ENCODE results near the gene COL23A1.

Gene COL23A1

GRCh38 chr5:178330791-178331404 is 259.3 kb downstream of the COL23A1 start:
- Histone ChIP-seq H3K79me2 (ENCODE audit: low read length) (no peaks in the 10 kb centered on the region), H3K4me3 (ENCODE audit: low read length) (no peak overlapping the region), H3K4me1 (ENCODE audit: low read length) (no peaks in the 10 kb centered on the region), H2AFZ (ENCODE audit: low read depth, low read length) (no peak overlapping the region), H3K9ac (ENCODE audit: low read length) (no peak overlapping the region), H3K36me3 (replicated peaks; ENCODE audit: low read depth, low read length) (no peaks in the 10 kb centered on the region), H3K27me3 (ENCODE audit: low read depth, low read length) (no peaks in the 10 kb centered on the region), H3K9me3 (ENCODE audit: insufficient read depth, low read length) (no peaks in the 10 kb centered on the region), H3K27ac (ENCODE audit: low read length) (no peak overlapping the region), H4K20me1 (ENCODE audit: insufficient read depth, low read length) (no peaks in the 10 kb centered on the region), H3K4me2 (ENCODE audit: low read length) (no peak overlapping the region)
- TF ChIP-seq CTCF (IDR thresholded peaks at IDR 0.05; ENCODE audit: low read depth, low read length): no peak
- no peak for TF ChIP-seq EZH2phosphoT487 (IDR thresholded peaks at IDR 0.05; ENCODE audit: low read depth)

GRCh38 chr5:178328826-178329730 is 261.1 kb downstream of the COL23A1 start:
- H3K36me3 ChIP-seq (replicated peaks; ENCODE audit: low read depth, low read length): no peaks in the 10 kb centered on the region
- no peaks in the 10 kb centered on the region for H3K27me3 ChIP-seq (ENCODE audit: low read depth, low read length)
- no peaks in the 10 kb centered on the region for H3K4me1 ChIP-seq (ENCODE audit: low read length)
- no peak overlapping the region for H3K4me3 ChIP-seq (ENCODE audit: low read length)
- no peak for TF ChIP-seq CTCF (IDR thresholded peaks at IDR 0.05; ENCODE audit: low read depth, low read length)
- TF ChIP-seq EZH2phosphoT487 (IDR thresholded peaks at IDR 0.05; ENCODE audit: low read depth): no peak
- H3K4me2 ChIP-seq (ENCODE audit: low read length): no peak overlapping the region
- H2AFZ ChIP-seq (ENCODE audit: low read depth, low read length): no peak overlapping the region
- H3K27ac ChIP-seq (ENCODE audit: low read length): no peak overlapping the region
- H4K20me1 ChIP-seq (ENCODE audit: insufficient read depth, low read length): no peaks in the 10 kb centered on the region
- H3K9me3 ChIP-seq (ENCODE audit: insufficient read depth, low read length): no peaks in the 10 kb centered on the region
- H3K9ac ChIP-seq (ENCODE audit: low read length): no peak overlapping the region
- H3K79me2 ChIP-seq (ENCODE audit: low read length): no peaks in the 10 kb centered on the region

GRCh38 chr5:178327931-178328711 is 262.1 kb downstream of the COL23A1 start:
- H3K4me1 ChIP-seq (ENCODE audit: low read length): no peaks in the 10 kb centered on the region
- H3K27ac ChIP-seq (ENCODE audit: low read length): no peak overlapping the region
- no peaks in the 10 kb centered on the region for H3K36me3 ChIP-seq (replicated peaks; ENCODE audit: low read depth, low read length)
- no peak overlapping the region for H3K4me3 ChIP-seq (ENCODE audit: low read length)
- TF ChIP-seq CTCF (IDR thresholded peaks at IDR 0.05; ENCODE audit: low read depth, low read length) (no peak), EZH2phosphoT487 (IDR thresholded peaks at IDR 0.05; ENCODE audit: low read depth) (no peak)
- no peak overlapping the region for H3K4me2 ChIP-seq (ENCODE audit: low read length)
- H2AFZ ChIP-seq (ENCODE audit: low read depth, low read length): no peak overlapping the region
- H3K79me2 ChIP-seq (ENCODE audit: low read length): no peaks in the 10 kb centered on the region
- H3K27me3 ChIP-seq (ENCODE audit: low read depth, low read length): no peaks in the 10 kb centered on the region
- no peaks in the 10 kb centered on the region for H4K20me1 ChIP-seq (ENCODE audit: insufficient read depth, low read length)
- H3K9ac ChIP-seq (ENCODE audit: low read length): no peak overlapping the region
- no peaks in the 10 kb centered on the region for H3K9me3 ChIP-seq (ENCODE audit: insufficient read depth, low read length)

- Histone ChIP-seq H4K20me1 (ENCODE audit: insufficient read depth, low read length) (no peaks in the 10 kb centered on the region), H3K79me2 (ENCODE audit: low read length) (no peaks in the 10 kb centered on the region), H2AFZ (ENCODE audit: low read depth, low read length) (no peak overlapping the region), H3K4me3 (ENCODE audit: low read length) (no peak overlapping the region), H3K4me2 (ENCODE audit: low read length) (no peak overlapping the region), H3K9me3 (ENCODE audit: insufficient read depth, low read length) (no peaks in the 10 kb centered on the region), H3K9ac (ENCODE audit: low read length) (no peak overlapping the region), H3K4me1 (ENCODE audit: low read length) (no peaks in the 10 kb centered on the region), H3K27me3 (ENCODE audit: low read depth, low read length) (no peaks in the 10 kb centered on the region), H3K27ac (ENCODE audit: low read length) (no peak overlapping the region), H3K36me3 (replicated peaks; ENCODE audit: low read depth, low read length) (no peaks in the 10 kb centered on the region)
- no peak for TF ChIP-seq EZH2phosphoT487 (IDR thresholded peaks at IDR 0.05; ENCODE audit: low read depth)
- no peak for TF ChIP-seq CTCF (IDR thresholded peaks at IDR 0.05; ENCODE audit: low read depth, low read length)
Measured at GRCh38 chr5:178327446-178327845, 262.7 kb downstream of the COL23A1 start.

Measured in OCI-LY3 (cell line).